Liver (tissue), 3 donors: ENCODE data around the gene MARCHF3.

ENCODE experiments used
- EGR1 ChIP-seq, 2 donors: IDR thresholded peaks; 2 replicates each; pipeline ENCODE4 v1.6.1; 2016 to 2018; ENCODE audit warnings: antibody characterized with exemption in 2 of 2, low read depth in 2 of 2
- GABPA ChIP-seq, 2 donors: IDR thresholded peaks in 1 of 2; conservative IDR thresholded peaks in 1 of 2; 2 replicates each; pipeline ENCODE4 v1.6.1; 2016; ENCODE audit warnings: antibody characterized with exemption in 2 of 2, mild to moderate bottlenecking in 1 of 2, moderate library complexity in 1 of 2
- HNF4A ChIP-seq, 2 donors: conservative IDR thresholded peaks; 2 replicates each; pipeline ENCODE4 v1.6.1; 2016; ENCODE audit warnings: antibody characterized with exemption in 2 of 2, mild to moderate bottlenecking in 2 of 2
- HNF4G ChIP-seq: IDR thresholded peaks from 2 replicates; pipeline ENCODE4 v1.6.1; 2016; ENCODE audit warnings: antibody characterized with exemption
- JUND ChIP-seq, 2 donors: IDR thresholded peaks; 2 replicates each; pipeline ENCODE4 v1.6.1; 2016; ENCODE audit warnings: antibody characterized with exemption in 2 of 2
- RAD21 ChIP-seq, 2 donors: IDR thresholded peaks; 2 replicates each; pipeline ENCODE4 v1.6.1; 2016; ENCODE audit warnings: antibody characterized with exemption in 2 of 2, mild to moderate bottlenecking in 2 of 2
- SP1 ChIP-seq: IDR thresholded peaks from 2 replicates; pipeline ENCODE4 v1.6.1; 2018; ENCODE audit warnings: antibody characterized with exemption, mild to moderate bottlenecking
- TAF1 ChIP-seq: conservative IDR thresholded peaks from 2 replicates; pipeline ENCODE4 v1.6.1; 2016; ENCODE audit warnings: antibody characterized with exemption, mild to moderate bottlenecking
- YY1 ChIP-seq: IDR thresholded peaks from 2 replicates; pipeline ENCODE4 v1.6.1; 2016; ENCODE audit warnings: antibody characterized with exemption, mild to moderate bottlenecking
- TF ChIP-seq, protein P1 (sequence below): fragments of 150-350 bp; IDR thresholded peaks from 2 replicates; pipeline ENCODE4 v1.5.1; 2017; ENCODE audit warnings: improper control_type of control experiment, low read depth, low read length; ENCODE audit not compliant: missing input control
- TF ChIP-seq, protein P2 (sequence below): IDR thresholded peaks from 2 replicates; pipeline ENCODE4 v1.6.1; 2016; ENCODE audit warnings: antibody characterized with exemption
- TF ChIP-seq, protein P3 (sequence below): IDR thresholded peaks from 2 replicates; pipeline ENCODE4 v1.6.1; 2016; ENCODE audit warnings: antibody characterized with exemption, mild to moderate bottlenecking
- TF ChIP-seq, protein P4 (sequence below): IDR thresholded peaks from 2 replicates; pipeline ENCODE4 v1.6.1; 2016; ENCODE audit warnings: antibody characterized with exemption
- donor health status: healthy.
- donor health status: healthy.

DNA sequence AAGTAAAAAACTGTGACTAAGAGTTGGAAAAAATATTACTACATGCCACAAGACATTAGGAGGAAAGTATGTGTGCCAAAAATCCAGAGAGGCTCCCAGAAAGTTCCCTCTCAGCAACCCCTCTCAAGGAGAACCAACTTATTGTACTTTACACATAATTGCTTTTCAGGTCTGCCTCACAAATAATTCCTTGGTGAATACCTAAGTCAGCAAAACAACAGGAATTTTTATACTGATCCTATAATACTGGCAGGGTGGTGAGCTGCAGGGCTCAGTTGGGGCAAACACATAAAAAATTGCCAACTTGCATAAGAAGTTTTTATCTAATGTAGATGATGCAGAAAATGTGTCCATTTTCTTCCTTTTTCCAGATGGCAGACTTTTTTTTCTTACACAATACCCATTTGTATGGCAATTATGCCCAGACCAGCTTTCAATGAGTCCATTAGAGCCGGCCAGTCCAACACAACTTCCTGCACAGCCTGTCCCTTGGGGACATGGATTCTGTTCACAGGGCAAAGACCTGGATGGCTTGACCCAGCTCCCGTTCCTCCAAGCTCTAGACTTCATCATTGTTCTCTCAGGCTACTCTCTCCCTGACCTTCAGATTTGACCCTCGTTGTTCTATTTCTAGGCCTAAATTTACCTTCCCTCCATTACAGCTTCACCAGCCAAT, 31.3 kb downstream of the MARCHF3 start:
- TF ChIP-seq YY1 = no peak
- TF ChIP-seq, protein P1, sequence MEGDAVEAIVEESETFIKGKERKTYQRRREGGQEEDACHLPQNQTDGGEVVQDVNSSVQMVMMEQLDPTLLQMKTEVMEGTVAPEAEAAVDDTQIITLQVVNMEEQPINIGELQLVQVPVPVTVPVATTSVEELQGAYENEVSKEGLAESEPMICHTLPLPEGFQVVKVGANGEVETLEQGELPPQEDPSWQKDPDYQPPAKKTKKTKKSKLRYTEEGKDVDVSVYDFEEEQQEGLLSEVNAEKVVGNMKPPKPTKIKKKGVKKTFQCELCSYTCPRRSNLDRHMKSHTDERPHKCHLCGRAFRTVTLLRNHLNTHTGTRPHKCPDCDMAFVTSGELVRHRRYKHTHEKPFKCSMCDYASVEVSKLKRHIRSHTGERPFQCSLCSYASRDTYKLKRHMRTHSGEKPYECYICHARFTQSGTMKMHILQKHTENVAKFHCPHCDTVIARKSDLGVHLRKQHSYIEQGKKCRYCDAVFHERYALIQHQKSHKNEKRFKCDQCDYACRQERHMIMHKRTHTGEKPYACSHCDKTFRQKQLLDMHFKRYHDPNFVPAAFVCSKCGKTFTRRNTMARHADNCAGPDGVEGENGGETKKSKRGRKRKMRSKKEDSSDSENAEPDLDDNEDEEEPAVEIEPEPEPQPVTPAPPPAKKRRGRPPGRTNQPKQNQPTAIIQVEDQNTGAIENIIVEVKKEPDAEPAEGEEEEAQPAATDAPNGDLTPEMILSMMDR = no peak
- no peak for TF ChIP-seq HNF4G
- no peak for TF ChIP-seq EGR1 (IDR thresholded peaks at IDR 0.05; ENCODE audit: low read depth in 2 of 2)
- TF ChIP-seq SP1 = no peak
- no peak for TF ChIP-seq HNF4A (conservative IDR thresholded peaks at IDR 0.05)
- TF ChIP-seq, protein P2, sequence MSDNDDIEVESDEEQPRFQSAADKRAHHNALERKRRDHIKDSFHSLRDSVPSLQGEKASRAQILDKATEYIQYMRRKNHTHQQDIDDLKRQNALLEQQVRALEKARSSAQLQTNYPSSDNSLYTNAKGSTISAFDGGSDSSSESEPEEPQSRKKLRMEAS = no peak
- TF ChIP-seq RAD21 (IDR thresholded peaks at IDR 0.05) = no peak
- TF ChIP-seq, protein P3, sequence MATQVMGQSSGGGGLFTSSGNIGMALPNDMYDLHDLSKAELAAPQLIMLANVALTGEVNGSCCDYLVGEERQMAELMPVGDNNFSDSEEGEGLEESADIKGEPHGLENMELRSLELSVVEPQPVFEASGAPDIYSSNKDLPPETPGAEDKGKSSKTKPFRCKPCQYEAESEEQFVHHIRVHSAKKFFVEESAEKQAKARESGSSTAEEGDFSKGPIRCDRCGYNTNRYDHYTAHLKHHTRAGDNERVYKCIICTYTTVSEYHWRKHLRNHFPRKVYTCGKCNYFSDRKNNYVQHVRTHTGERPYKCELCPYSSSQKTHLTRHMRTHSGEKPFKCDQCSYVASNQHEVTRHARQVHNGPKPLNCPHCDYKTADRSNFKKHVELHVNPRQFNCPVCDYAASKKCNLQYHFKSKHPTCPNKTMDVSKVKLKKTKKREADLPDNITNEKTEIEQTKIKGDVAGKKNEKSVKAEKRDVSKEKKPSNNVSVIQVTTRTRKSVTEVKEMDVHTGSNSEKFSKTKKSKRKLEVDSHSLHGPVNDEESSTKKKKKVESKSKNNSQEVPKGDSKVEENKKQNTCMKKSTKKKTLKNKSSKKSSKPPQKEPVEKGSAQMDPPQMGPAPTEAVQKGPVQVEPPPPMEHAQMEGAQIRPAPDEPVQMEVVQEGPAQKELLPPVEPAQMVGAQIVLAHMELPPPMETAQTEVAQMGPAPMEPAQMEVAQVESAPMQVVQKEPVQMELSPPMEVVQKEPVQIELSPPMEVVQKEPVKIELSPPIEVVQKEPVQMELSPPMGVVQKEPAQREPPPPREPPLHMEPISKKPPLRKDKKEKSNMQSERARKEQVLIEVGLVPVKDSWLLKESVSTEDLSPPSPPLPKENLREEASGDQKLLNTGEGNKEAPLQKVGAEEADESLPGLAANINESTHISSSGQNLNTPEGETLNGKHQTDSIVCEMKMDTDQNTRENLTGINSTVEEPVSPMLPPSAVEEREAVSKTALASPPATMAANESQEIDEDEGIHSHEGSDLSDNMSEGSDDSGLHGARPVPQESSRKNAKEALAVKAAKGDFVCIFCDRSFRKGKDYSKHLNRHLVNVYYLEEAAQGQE = no peak
- TF ChIP-seq GABPA (IDR thresholded peaks at IDR 0.05 in 1 of 2, conservative IDR thresholded peaks at IDR 0.05 in 1 of 2) = no peak
- TF ChIP-seq JUND (IDR thresholded peaks at IDR 0.05) = no peak
- TF ChIP-seq, protein P4, sequence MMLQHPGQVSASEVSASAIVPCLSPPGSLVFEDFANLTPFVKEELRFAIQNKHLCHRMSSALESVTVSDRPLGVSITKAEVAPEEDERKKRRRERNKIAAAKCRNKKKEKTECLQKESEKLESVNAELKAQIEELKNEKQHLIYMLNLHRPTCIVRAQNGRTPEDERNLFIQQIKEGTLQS = no peak
- TF ChIP-seq TAF1 = no peak
